H1 (cell line): Measurements from ENCODE around the gene DNAJB12. TPM values are rescaled to one million over a fixed set of nuclear protein-coding genes. Genes with fewer than 3 reads are reported as not detected.
A peak's percentile ranks its signal among the peaks of the same experiment; 100 is the strongest.
"Not testable (repeated sequence)": the region's sequence is repeated elsewhere in the genome, so short reads cannot be mapped to it uniquely, and the experiment has no call there.

Experiments used
- CTCF ChIA-PET: fragments of 300-600 bp; sonication (Branson Sonifier 250); formaldehyde crosslinking; loops from one replicate; lab custom pipeline; 2021; ENCODE audit not compliant: partially characterized antibody; lab: Charles Lee
- POLR2A ChIA-PET: fragments of 300-600 bp; sonication (Branson Sonifier 250); formaldehyde crosslinking; loops from one replicate; lab custom pipeline; 2021; ENCODE audit warnings: inconsistent platforms; ENCODE audit not compliant: partially characterized antibody; lab: Charles Lee
- DNase-seq, 2 experiments: peaks; one replicate each; pipeline versions ENCODE4 v3.0.0 to v3.0.0-alpha.2; 2010 to 2022; ENCODE audit warnings: low spot score in 2 of 2, low read depth in 1 of 2, mixed read lengths in 1 of 2
- FAIRE-seq: peaks from 2 replicates; lab custom pipeline; 2011; peaks lifted over from hg19 to GRCh38; lab: Jason Lieb, UNC
- H2AFZ ChIP-seq: 2 replicates; pipeline ENCODE4 v1.8.1; 2012; ENCODE audit warnings: low read length, inconsistent platforms
- H2AK5ac ChIP-seq: 2 replicates; pipeline ENCODE4 v1.6.1; 2013; ENCODE audit warnings: low read depth, low read length
- H2BK120ac ChIP-seq: replicated peaks from 2 replicates; pipeline ENCODE3; 2013; ENCODE audit warnings: low read depth, low read length, inconsistent platforms
- H2BK12ac ChIP-seq: 2 replicates; pipeline ENCODE4 v1.6.1; 2013; ENCODE audit warnings: low read depth, low read length
- H2BK15ac ChIP-seq: 2 replicates; pipeline ENCODE4 v1.6.1; 2013; ENCODE audit warnings: low read length
- H2BK20ac ChIP-seq: 2 replicates; pipeline ENCODE4 v1.6.1; 2013; ENCODE audit warnings: low read length
- H2BK5ac ChIP-seq: 2 replicates; pipeline ENCODE4 v1.6.1; 2013; ENCODE audit warnings: low read depth, low read length
- H3K14ac ChIP-seq: 2 replicates; pipeline ENCODE4 v1.6.1; 2013; ENCODE audit warnings: inconsistent platforms; ENCODE audit not compliant: insufficient read length
- H3K18ac ChIP-seq: 2 replicates; pipeline ENCODE4 v1.6.1; 2013; ENCODE audit warnings: low read length; ENCODE audit errors: extremely low read depth
- H3K23ac ChIP-seq: 2 replicates; pipeline ENCODE4 v1.6.1; 2013; ENCODE audit warnings: inconsistent platforms; ENCODE audit not compliant: insufficient read length
- H3K23me2 ChIP-seq: 2 replicates; pipeline ENCODE4 v1.6.1; 2013; ENCODE audit warnings: low read depth, low read length
- H3K27ac ChIP-seq: 2 replicates; pipeline ENCODE4 v1.6.1; 2011; ENCODE audit warnings: low read depth, low read length, inconsistent platforms
- H3K27me3 ChIP-seq, 4 experiments: replicated peaks in 1 of 4; 1 replicate in 1 of 4; 2 replicates in 3 of 4; pipeline versions ENCODE4 v1.6.1 to v1.8.1; 2011 to 2013; ENCODE audit warnings: low read length in 3 of 4, mild to moderate bottlenecking in 3 of 4, inconsistent platforms in 2 of 4, mixed read lengths in 2 of 4, moderate library complexity in 1 of 4; ENCODE audit not compliant: control insufficient read depth in 3 of 4, insufficient read depth in 3 of 4; ENCODE audit errors: extremely low read depth in 1 of 4
- H3K36me3 ChIP-seq, 4 experiments: 2 replicates each; pipeline versions ENCODE4 v1.6.1 to v1.8.1; 2011 to 2013; ENCODE audit warnings: mild to moderate bottlenecking in 4 of 4, low read length in 3 of 4, moderate library complexity in 2 of 4, control low read depth in 1 of 4, inconsistent platforms in 1 of 4; ENCODE audit not compliant: insufficient read depth in 4 of 4, control insufficient read depth in 2 of 4
- H3K4ac ChIP-seq: replicated peaks from 2 replicates; pipeline ENCODE3; 2013; ENCODE audit warnings: low read length, low read depth, mixed read lengths, inconsistent platforms; ENCODE audit not compliant: insufficient read length
- H3K4me1 ChIP-seq, 4 experiments: replicated peaks in 1 of 4; 1 replicate in 1 of 4; 2 replicates in 3 of 4; pipeline versions ENCODE4 v1.6.1 to v1.8.1; 2011 to 2013; ENCODE audit warnings: low read length in 3 of 4, inconsistent platforms in 2 of 4, mixed read lengths in 1 of 4; ENCODE audit not compliant: insufficient read depth in 4 of 4, control insufficient read depth in 3 of 4
- H3K4me2 ChIP-seq, 2 experiments: 2 replicates each; pipeline versions ENCODE4 v1.6.1 to v1.8.1; 2011 to 2013; ENCODE audit warnings: low read depth in 2 of 2, low read length in 2 of 2, control low read depth in 1 of 2, inconsistent platforms in 1 of 2, mild to moderate bottlenecking in 1 of 2; ENCODE audit not compliant: insufficient read depth in 1 of 2
- H3K4me3 ChIP-seq, 4 experiments: fragments of 200-600, 300-600 bp in 1 of 4; sonication (generic), shearing (Covaris generic), sonication (Bioruptor Twin) in 1 of 4; 2 replicates each; pipeline versions ENCODE4 v1.5.1 to v1.8.1; 2011 to 2016; ENCODE audit warnings: low read length in 4 of 4, low read depth in 3 of 4, control low read depth in 2 of 4, inconsistent platforms in 2 of 4, mild to moderate bottlenecking in 2 of 4, mixed read lengths in 1 of 4, moderate library complexity in 1 of 4; ENCODE audit not compliant: insufficient read depth in 2 of 4; ENCODE audit errors: extremely low read depth in 1 of 4
- H3K56ac ChIP-seq: replicated peaks from 2 replicates; pipeline ENCODE3; 2013; ENCODE audit warnings: low read depth, mild to moderate bottlenecking, mixed read lengths, low read length, inconsistent platforms; ENCODE audit not compliant: insufficient read length
- H3K79me1 ChIP-seq: 2 replicates; pipeline ENCODE4 v1.6.1; 2013; ENCODE audit warnings: low read depth, low read length, control low read depth
- H3K79me2 ChIP-seq, 2 experiments: 2 replicates each; pipeline versions ENCODE4 v1.6.1 to v1.8.1; 2012 to 2013; ENCODE audit warnings: low read length in 2 of 2, mild to moderate bottlenecking in 2 of 2, inconsistent platforms in 1 of 2; ENCODE audit not compliant: insufficient read depth in 2 of 2, control insufficient read depth in 1 of 2
- H3K9ac ChIP-seq, 4 experiments: replicated peaks in 1 of 4; 1 replicate in 1 of 4; 2 replicates in 3 of 4; pipeline versions ENCODE4 v1.6.1 to v1.8.1; 2011 to 2013; ENCODE audit warnings: low read depth in 3 of 4, low read length in 3 of 4, control low read depth in 2 of 4, mild to moderate bottlenecking in 2 of 4, moderate library complexity in 2 of 4, inconsistent platforms in 1 of 4; ENCODE audit errors: extremely low read depth in 1 of 4
- H3K9me3 ChIP-seq, 2 experiments: 2 replicates each; pipeline versions ENCODE4 v1.6.1 to v1.8.1; 2012 to 2013; ENCODE audit warnings: mild to moderate bottlenecking in 2 of 2, moderate library complexity in 2 of 2, control low read depth in 1 of 2, inconsistent platforms in 1 of 2, low read depth in 1 of 2, low read length in 1 of 2, mixed read lengths in 1 of 2; ENCODE audit not compliant: insufficient read depth in 2 of 2
- H4K20me1 ChIP-seq, 2 experiments: replicated peaks in 1 of 2; 2 replicates each; pipeline versions ENCODE3 to v1.8.1; 2011 to 2013; ENCODE audit warnings: inconsistent platforms in 2 of 2, low read length in 2 of 2, mild to moderate bottlenecking in 1 of 2; ENCODE audit not compliant: insufficient read depth in 2 of 2, control insufficient read depth in 1 of 2
- H4K5ac ChIP-seq: 2 replicates; pipeline ENCODE4 v1.6.1; 2013; ENCODE audit warnings: low read length, low read depth, mixed read lengths, inconsistent platforms; ENCODE audit not compliant: insufficient read length
- H4K8ac ChIP-seq: 2 replicates; pipeline ENCODE4 v1.8.0; 2013; ENCODE audit warnings: mild to moderate bottlenecking, moderate library complexity, low read length, inconsistent platforms; ENCODE audit not compliant: insufficient read depth; ENCODE audit errors: extremely low read depth
- H4K91ac ChIP-seq: replicated peaks from 2 replicates; pipeline ENCODE3; 2013; ENCODE audit warnings: low read length, mixed read lengths, inconsistent platforms; ENCODE audit not compliant: insufficient read length
- RAD21 ChIP-seq, 2 experiments: IDR thresholded peaks in 1 of 2; conservative IDR thresholded peaks in 1 of 2; 2 replicates each; pipeline ENCODE4 v1.6.1; 2011; ENCODE audit warnings: low read depth in 2 of 2, low read length in 2 of 2, improper control_type of control experiment in 1 of 2, inconsistent platforms in 1 of 2, mild to moderate bottlenecking in 1 of 2, moderate library complexity in 1 of 2
- TBP ChIP-seq: IDR thresholded peaks from 2 replicates; pipeline ENCODE4 v1.6.1; 2011; ENCODE audit warnings: low read depth, low read length, improper control_type of control experiment
- WGBS, 2 experiments: shearing (Covaris generic) in 1 of 2; methylation state at CpG; one replicate each; pipeline versions ENCODE4 v1.1.6 to v1.1.7; 2013 to 2015; ENCODE audit warnings: low lambda C conversion rate in 2 of 2, mixed read lengths in 2 of 2, inconsistent platforms in 1 of 2, low coverage in 1 of 2, missing lambda C conversion rate in 1 of 2; ENCODE audit not compliant: insufficient replicate concordance in 2 of 2, insufficient coverage in 1 of 2, insufficient read length in 1 of 2; ENCODE audit errors: extremely low coverage in 1 of 2, missing lambda C conversion rate in 1 of 2; 5-methylcytosine and 5-hydroxymethylcytosine counted together
- polyA plus RNA-seq, 7 experiments: library from polyadenylated mRNA; depleted of rRNA in 3 of 7; stranded (reverse) in 5 of 7; unstranded in 2 of 7; fragments of >200 nt in 5 of 7; fragments of 200-250 nt in 2 of 7; gene quantifications; 1 replicate in 5 of 7; 2 replicates in 1 of 7; 4 replicates in 1 of 7; pipeline versions ENCODE4 v1.2.1 to v1.2.3, GENCODE V29; 2011 to 2013; ENCODE audit warnings: missing spikeins in 2 of 7, mixed read lengths in 2 of 7
- total RNA-seq: library from RNA; stranded (reverse); fragmentation: NEBNext Ultra II Directional; extraction: Animal tissue kit (Norgen Biotek cat#: 25700); gene quantifications from 2 replicates; pipeline ENCODE4 v1.2.1, GENCODE V29; 2021

The DNAJB12 gene
- total and polyA plus RNA-seq, 2 of the 8 experiments (the other 6 are each of a cell fraction or from before 2014, with no cell fraction given), result 10.8 to 20.5 TPM

DNA sequence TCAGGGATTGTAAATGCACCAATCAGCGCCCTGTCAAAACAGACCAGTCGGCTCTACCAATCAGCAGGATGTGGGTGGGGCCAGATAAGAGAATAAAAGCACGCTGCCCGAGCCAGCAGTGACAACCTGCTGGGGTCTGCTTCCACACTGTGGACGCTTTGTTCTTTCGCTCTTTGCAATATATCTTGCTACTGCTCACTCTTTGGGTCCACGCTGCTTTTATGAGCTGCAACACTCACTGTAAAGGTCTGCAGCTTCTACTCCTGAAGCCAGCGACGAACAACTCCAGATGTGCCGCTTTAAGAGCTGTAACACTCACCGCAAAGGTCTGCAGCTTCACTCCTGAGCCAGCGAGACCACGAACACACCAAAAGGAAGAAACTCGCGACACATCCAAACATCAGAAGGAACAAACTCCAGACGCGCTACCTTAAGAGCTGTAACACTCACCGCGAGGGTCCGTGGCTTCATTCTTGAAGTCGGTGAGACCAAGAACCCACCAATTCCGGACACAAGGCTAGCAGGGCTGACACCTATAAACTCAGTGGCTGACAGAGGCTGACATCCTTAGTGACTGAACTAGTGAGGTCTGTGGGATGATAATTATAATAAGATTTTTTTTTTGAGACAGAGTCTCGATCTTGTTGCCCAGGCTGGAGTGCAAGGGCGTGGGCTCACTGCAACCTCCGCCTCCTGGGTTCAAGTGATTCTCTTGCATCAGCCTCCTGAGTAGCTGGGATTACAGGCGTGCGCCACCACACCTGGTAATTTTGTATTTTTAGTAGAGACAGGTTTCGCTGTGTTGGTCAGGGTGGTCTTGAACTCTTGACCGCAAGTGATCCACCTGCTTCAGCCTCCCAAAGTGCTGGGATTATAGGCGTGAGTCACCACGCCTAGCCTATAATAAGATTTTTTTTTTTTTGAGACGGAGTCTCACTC, 27.8 kb downstream of the DNAJB12 start:
- H3K14ac ChIP-seq, H2BK120ac ChIP-seq, H3K56ac ChIP-seq, H2BK20ac ChIP-seq, H3K23ac ChIP-seq, H4K20me1 ChIP-seq, H2AFZ ChIP-seq, H3K4me2 ChIP-seq, H3K18ac ChIP-seq, H2BK5ac ChIP-seq, H4K5ac ChIP-seq, H3K9ac ChIP-seq, H3K36me3 ChIP-seq, H3K4me3 ChIP-seq, H3K27me3 ChIP-seq, H4K8ac ChIP-seq, H3K79me1 ChIP-seq, H2BK15ac ChIP-seq, H3K27ac ChIP-seq, H3K4ac ChIP-seq, H3K23me2 ChIP-seq, H2AK5ac ChIP-seq, H3K9me3 ChIP-seq, H3K79me2 ChIP-seq, H2BK12ac ChIP-seq, FAIRE-seq, DNase-seq, H4K91ac ChIP-seq: not testable (repeated sequence)
- ChIA-PET POLR2A (interaction anchor here (0.6 to 39.2 kb wide), 12 partner anchors 10 to 279 kb away, joined by 3 to 895 read pairs (median 3); partner anchors contain the start of gene DDIT4), CTCF (interaction anchor here (0.6 to 10.8 kb wide), 33 partner anchors 8 to 1565 kb away, joined by 3 to 91 read pairs (median 5); partner anchors contain the start of gene DDIT4)
- 93% methylated on average over 31 of the region's 32 CpGs; no CpG with 5 or more reads in 1 of the 2 experiments for WGBS, 2 experiments
- H3K4me1 ChIP-seq, result peaks cover 0 to 29% (median 18%) of the 10 kb centered on the region in 4 experiments; a peak in 6 of 7 replicates
- TF ChIP-seq TBP (0 out of 2 replicates have a peak, but pooled peaks have one; percentile 35), RAD21 (IDR thresholded peaks at IDR 0.05 in 1 of 2, conservative IDR thresholded peaks at IDR 0.05 in 1 of 2; ENCODE audit: low read depth in 2 of 2, low read length in 2 of 2) (peak in 1 of 2 experiments; percentile 24; a peak in 2 of 4 replicates)
